HG03442 (cell line): ENCODE results near the gene TFG.

Source experiments
- ATAC-seq: cut with Tn5 transposase; IDR thresholded peaks from one replicate; pipeline ENCODE4 v1.9.1; 2021; ENCODE audit warnings: mild to moderate bottlenecking, moderate library complexity; ENCODE audit not compliant: unreplicated experiment

TFG gene

GRCh38 chr3:100753846-100754245 lies 44.6 kb downstream of the TFG start:
- ATAC-seq, result no peak

- ATAC-seq, result no peak
These were observed 45.5 kb downstream of the TFG start for GRCh38 chr3:100754563-100755334.

- no peak for ATAC-seq
These were observed 47.1 kb downstream of the TFG start for GRCh38 chr3:100756441-100756840.

- no peak for ATAC-seq
These were observed 49.9 kb downstream of the TFG start for GRCh38 chr3:100759159-100759558.

- ATAC-seq, result no peak
These were observed 50.7 kb downstream of the TFG start for GRCh38 chr3:100759950-100760349.

GRCh38 chr3:100760377-100760776 lies 51.1 kb downstream of the TFG start:
- ATAC-seq, result no peak

GRCh38 chr3:100761211-100761942 lies 52.1 kb downstream of the TFG start:
- ATAC-seq, result peak; percentile 93

GRCh38 chr3:100761951-100762350 lies 52.7 kb downstream of the TFG start:
- no peak for ATAC-seq

- no peak for ATAC-seq
These were observed 56.2 kb downstream of the TFG start for GRCh38 chr3:100765437-100765975.

GRCh38 chr3:100766069-100766468 lies 56.8 kb downstream of the TFG start:
- ATAC-seq, result no peak

- no peak for ATAC-seq
These were observed 60.4 kb downstream of the TFG start for GRCh38 chr3:100769693-100770092.

- ATAC-seq, result no peak
These were observed 65.9 kb downstream of the TFG start for GRCh38 chr3:100775226-100775625.

- no peak for ATAC-seq
These were observed 66.4 kb downstream of the TFG start for GRCh38 chr3:100775669-100776068.

GRCh38 chr3:100776097-100776729 lies 66.9 kb downstream of the TFG start:
- no peak for ATAC-seq

- no peak for ATAC-seq
These were observed 67.5 kb downstream of the TFG start for GRCh38 chr3:100776746-100777145.

GRCh38 chr3:100777271-100777670 lies 68.0 kb downstream of the TFG start:
- ATAC-seq, result no peak

GRCh38 chr3:100779480-100779879 lies 70.2 kb downstream of the TFG start:
- ATAC-seq, result no peak

- no peak for ATAC-seq
These were observed 70.9 kb downstream of the TFG start for GRCh38 chr3:100780071-100780622.

GRCh38 chr3:100781301-100781700 lies 72.0 kb downstream of the TFG start:
- ATAC-seq, result no peak

GRCh38 chr3:100782348-100782747 lies 73.1 kb downstream of the TFG start:
- no peak for ATAC-seq

GRCh38 chr3:100782906-100783305 lies 73.6 kb downstream of the TFG start:
- no peak for ATAC-seq
